Measurements from ENCODE around the gene FGF2.
"Not testable (repeated sequence)": the region's sequence is repeated elsewhere in the genome, so short reads cannot be mapped to it uniquely, and the experiment has no call there.

FGF2 gene

GRCh38 chr4:122849789-122850188 is 23.2 kb downstream of the FGF2 start:
- DNase-seq = not testable (repeated sequence)

- DNase-seq = no peak
Observed at GRCh38 chr4:122851568-122851967, 24.9 kb downstream of the FGF2 start.

GRCh38 chr4:122854447-122855352 is 28.1 kb downstream of the FGF2 start:
- DNase-seq = no peak

- no peak for DNase-seq
Observed at GRCh38 chr4:122855353-122855890, 28.8 kb downstream of the FGF2 start.

- no peak for DNase-seq
Observed at GRCh38 chr4:122857160-122857559, 30.5 kb downstream of the FGF2 start.

GRCh38 chr4:122858705-122859104 is 32.1 kb downstream of the FGF2 start:
- no peak for DNase-seq

GRCh38 chr4:122861172-122861943 is 34.7 kb downstream of the FGF2 start:
- DNase-seq = no peak

- DNase-seq = no peak
Observed at GRCh38 chr4:122863639-122864038, 37.0 kb downstream of the FGF2 start.

- no peak for DNase-seq
Observed at GRCh38 chr4:122865425-122865824, 38.8 kb downstream of the FGF2 start.

- DNase-seq = not testable (repeated sequence)
Observed at GRCh38 chr4:122868235-122868634, 41.6 kb downstream of the FGF2 start.

GRCh38 chr4:122873146-122873545 is 46.5 kb downstream of the FGF2 start:
- DNase-seq = no peak

GRCh38 chr4:122873821-122874593 is 47.4 kb downstream of the FGF2 start:
- peak; percentile 75 for DNase-seq

- no peak for DNase-seq
Observed at GRCh38 chr4:122875949-122876348, 49.3 kb downstream of the FGF2 start.

GRCh38 chr4:122876456-122876855 is 49.8 kb downstream of the FGF2 start:
- no peak for DNase-seq

GRCh38 chr4:122879001-122879400 is 52.4 kb downstream of the FGF2 start:
- no peak for DNase-seq

- DNase-seq = no peak
Observed at GRCh38 chr4:122882857-122883735, 56.5 kb downstream of the FGF2 start.

GRCh38 chr4:122884499-122884898 is 57.9 kb downstream of the FGF2 start:
- DNase-seq = no peak

GRCh38 chr4:122889726-122890125 is 63.1 kb downstream of the FGF2 start:
- DNase-seq = no peak

GRCh38 chr4:122890147-122890795 is 63.6 kb downstream of the FGF2 start:
- no peak for DNase-seq

- no peak for DNase-seq
Observed at GRCh38 chr4:122894827-122895226, 68.2 kb downstream of the FGF2 start.

GRCh38 chr4:122895336-122895995 is 68.8 kb downstream of the FGF2 start:
- no peak for DNase-seq
